ENCODE data around the gene CAMTA1.

DNA sequence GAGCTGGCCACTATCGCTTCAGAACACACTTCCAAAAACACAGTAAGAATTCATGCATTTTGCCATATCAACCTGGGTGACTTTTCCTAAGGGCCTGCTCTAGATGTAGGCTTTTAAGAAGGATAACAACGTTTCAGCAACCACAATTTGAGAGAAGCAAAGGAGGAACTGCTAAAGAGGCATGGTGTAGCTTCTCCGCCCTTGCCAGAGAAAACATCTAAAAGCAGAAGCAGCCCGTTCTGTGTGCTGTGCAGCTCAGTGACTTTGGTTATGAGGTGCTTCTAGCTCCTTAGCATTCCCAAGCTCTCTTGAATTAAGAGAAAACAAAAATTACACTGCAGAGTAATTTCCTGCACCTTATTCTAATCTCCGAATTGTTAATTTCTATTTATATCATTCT is 1001.5 kb downstream of the CAMTA1 start:
- TF ChIP-seq JUND (IDR thresholded peaks at IDR 0.05): no peak
- TF ChIP-seq, protein P1, sequence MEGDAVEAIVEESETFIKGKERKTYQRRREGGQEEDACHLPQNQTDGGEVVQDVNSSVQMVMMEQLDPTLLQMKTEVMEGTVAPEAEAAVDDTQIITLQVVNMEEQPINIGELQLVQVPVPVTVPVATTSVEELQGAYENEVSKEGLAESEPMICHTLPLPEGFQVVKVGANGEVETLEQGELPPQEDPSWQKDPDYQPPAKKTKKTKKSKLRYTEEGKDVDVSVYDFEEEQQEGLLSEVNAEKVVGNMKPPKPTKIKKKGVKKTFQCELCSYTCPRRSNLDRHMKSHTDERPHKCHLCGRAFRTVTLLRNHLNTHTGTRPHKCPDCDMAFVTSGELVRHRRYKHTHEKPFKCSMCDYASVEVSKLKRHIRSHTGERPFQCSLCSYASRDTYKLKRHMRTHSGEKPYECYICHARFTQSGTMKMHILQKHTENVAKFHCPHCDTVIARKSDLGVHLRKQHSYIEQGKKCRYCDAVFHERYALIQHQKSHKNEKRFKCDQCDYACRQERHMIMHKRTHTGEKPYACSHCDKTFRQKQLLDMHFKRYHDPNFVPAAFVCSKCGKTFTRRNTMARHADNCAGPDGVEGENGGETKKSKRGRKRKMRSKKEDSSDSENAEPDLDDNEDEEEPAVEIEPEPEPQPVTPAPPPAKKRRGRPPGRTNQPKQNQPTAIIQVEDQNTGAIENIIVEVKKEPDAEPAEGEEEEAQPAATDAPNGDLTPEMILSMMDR (IDR thresholded peaks at IDR 0.05; ENCODE audit: low read depth, low read length, missing input control): no peak

Data from liver (tissue), 3 donors.